ENCODE data around the gene RAB11FIP2.

RAB11FIP2 gene

GRCh38 chr10:118057361-118057760, 10.6 kb upstream of the RAB11FIP2 start:
- no peak for TF ChIP-seq TCF12 (IDR thresholded peaks at IDR 0.05; ENCODE audit: low read depth)
- TF ChIP-seq YY1 (IDR thresholded peaks at IDR 0.05; ENCODE audit: low read depth): no peak
- TF ChIP-seq, protein P1, sequence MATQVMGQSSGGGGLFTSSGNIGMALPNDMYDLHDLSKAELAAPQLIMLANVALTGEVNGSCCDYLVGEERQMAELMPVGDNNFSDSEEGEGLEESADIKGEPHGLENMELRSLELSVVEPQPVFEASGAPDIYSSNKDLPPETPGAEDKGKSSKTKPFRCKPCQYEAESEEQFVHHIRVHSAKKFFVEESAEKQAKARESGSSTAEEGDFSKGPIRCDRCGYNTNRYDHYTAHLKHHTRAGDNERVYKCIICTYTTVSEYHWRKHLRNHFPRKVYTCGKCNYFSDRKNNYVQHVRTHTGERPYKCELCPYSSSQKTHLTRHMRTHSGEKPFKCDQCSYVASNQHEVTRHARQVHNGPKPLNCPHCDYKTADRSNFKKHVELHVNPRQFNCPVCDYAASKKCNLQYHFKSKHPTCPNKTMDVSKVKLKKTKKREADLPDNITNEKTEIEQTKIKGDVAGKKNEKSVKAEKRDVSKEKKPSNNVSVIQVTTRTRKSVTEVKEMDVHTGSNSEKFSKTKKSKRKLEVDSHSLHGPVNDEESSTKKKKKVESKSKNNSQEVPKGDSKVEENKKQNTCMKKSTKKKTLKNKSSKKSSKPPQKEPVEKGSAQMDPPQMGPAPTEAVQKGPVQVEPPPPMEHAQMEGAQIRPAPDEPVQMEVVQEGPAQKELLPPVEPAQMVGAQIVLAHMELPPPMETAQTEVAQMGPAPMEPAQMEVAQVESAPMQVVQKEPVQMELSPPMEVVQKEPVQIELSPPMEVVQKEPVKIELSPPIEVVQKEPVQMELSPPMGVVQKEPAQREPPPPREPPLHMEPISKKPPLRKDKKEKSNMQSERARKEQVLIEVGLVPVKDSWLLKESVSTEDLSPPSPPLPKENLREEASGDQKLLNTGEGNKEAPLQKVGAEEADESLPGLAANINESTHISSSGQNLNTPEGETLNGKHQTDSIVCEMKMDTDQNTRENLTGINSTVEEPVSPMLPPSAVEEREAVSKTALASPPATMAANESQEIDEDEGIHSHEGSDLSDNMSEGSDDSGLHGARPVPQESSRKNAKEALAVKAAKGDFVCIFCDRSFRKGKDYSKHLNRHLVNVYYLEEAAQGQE (IDR thresholded peaks at IDR 0.05; ENCODE audit: low read depth): no peak
- TF ChIP-seq TAF1 (IDR thresholded peaks at IDR 0.05; ENCODE audit: low read depth): no peak
- no peak for TF ChIP-seq ZBTB7A (IDR thresholded peaks at IDR 0.05; ENCODE audit: low read depth)
- TF ChIP-seq TEAD4 (IDR thresholded peaks at IDR 0.05): no peak
- no peak for TF ChIP-seq FOXM1 (IDR thresholded peaks at IDR 0.05; ENCODE audit: borderline replicate concordance, low read depth)

- TF ChIP-seq EP300 (IDR thresholded peaks at IDR 0.05; ENCODE audit: borderline replicate concordance) (no peak), ZBTB7A (IDR thresholded peaks at IDR 0.05; ENCODE audit: low read depth) (no peak), EGR1 (IDR thresholded peaks at IDR 0.05) (no peak), TAF1 (IDR thresholded peaks at IDR 0.05; ENCODE audit: low read depth) (no peak), NFIC (IDR thresholded peaks at IDR 0.05) (no peak), RAD21 (IDR thresholded peaks at IDR 0.05; ENCODE audit: low read depth) (no peak), TEAD4 (IDR thresholded peaks at IDR 0.05) (no peak), CREB1 (IDR thresholded peaks at IDR 0.05; ENCODE audit: low read depth) (no peak), CEBPB (IDR thresholded peaks at IDR 0.05) (no peak), YY1 (IDR thresholded peaks at IDR 0.05; ENCODE audit: low read depth) (no peak), TCF12 (IDR thresholded peaks at IDR 0.05; ENCODE audit: low read depth) (no peak)
- TF ChIP-seq, protein P2, sequence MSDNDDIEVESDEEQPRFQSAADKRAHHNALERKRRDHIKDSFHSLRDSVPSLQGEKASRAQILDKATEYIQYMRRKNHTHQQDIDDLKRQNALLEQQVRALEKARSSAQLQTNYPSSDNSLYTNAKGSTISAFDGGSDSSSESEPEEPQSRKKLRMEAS (IDR thresholded peaks at IDR 0.05): no peak
- TF ChIP-seq, protein P1 (IDR thresholded peaks at IDR 0.05; ENCODE audit: low read depth): no peak
- TF ChIP-seq, protein P3, sequence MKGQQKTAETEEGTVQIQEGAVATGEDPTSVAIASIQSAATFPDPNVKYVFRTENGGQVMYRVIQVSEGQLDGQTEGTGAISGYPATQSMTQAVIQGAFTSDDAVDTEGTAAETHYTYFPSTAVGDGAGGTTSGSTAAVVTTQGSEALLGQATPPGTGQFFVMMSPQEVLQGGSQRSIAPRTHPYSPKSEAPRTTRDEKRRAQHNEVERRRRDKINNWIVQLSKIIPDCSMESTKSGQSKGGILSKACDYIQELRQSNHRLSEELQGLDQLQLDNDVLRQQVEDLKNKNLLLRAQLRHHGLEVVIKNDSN (IDR thresholded peaks at IDR 0.05): no peak
These were observed 7.6 kb upstream of the RAB11FIP2 start for GRCh38 chr10:118054383-118054782.

DNA sequence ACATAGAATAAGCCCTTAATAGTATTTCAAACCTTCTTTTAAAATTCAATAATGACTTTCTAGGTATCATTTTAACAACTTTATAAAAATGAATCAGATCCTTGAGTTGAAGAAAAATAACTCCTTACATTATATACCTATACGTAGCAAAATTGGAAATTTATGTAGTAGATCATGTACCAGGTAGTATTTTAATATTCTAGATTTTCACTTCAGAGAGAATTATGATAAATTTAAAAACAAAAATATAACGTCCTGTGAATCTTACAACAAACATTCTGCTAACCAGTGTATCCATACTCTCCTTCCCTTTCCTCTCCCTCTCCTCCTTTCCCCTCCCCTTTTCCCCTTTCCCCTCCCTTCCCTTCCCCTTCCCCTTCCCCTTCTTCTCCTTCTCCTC, 6.1 kb upstream of the RAB11FIP2 start:
- no peak for TF ChIP-seq RAD21 (IDR thresholded peaks at IDR 0.05; ENCODE audit: low read depth)
- TF ChIP-seq, protein P3 (IDR thresholded peaks at IDR 0.05): no peak
- TF ChIP-seq, protein P1 (IDR thresholded peaks at IDR 0.05; ENCODE audit: low read depth): no peak
- no peak for TF ChIP-seq CREB1 (IDR thresholded peaks at IDR 0.05; ENCODE audit: low read depth)
- TF ChIP-seq CEBPB (IDR thresholded peaks at IDR 0.05): no peak
- no peak for TF ChIP-seq EP300 (IDR thresholded peaks at IDR 0.05; ENCODE audit: borderline replicate concordance)
- no peak for TF ChIP-seq TCF12 (IDR thresholded peaks at IDR 0.05; ENCODE audit: low read depth)
- no peak for TF ChIP-seq FOXM1 (IDR thresholded peaks at IDR 0.05; ENCODE audit: borderline replicate concordance, low read depth)
- TF ChIP-seq YY1 (IDR thresholded peaks at IDR 0.05; ENCODE audit: low read depth): no peak
- TF ChIP-seq ZBTB7A (IDR thresholded peaks at IDR 0.05; ENCODE audit: low read depth): no peak

- TF ChIP-seq TAF1 (IDR thresholded peaks at IDR 0.05; ENCODE audit: low read depth): no peak
- no peak for TF ChIP-seq EP300 (IDR thresholded peaks at IDR 0.05; ENCODE audit: borderline replicate concordance)
- TF ChIP-seq, protein P3 (IDR thresholded peaks at IDR 0.05): no peak
- no peak for TF ChIP-seq NFIC (IDR thresholded peaks at IDR 0.05)
- no peak for TF ChIP-seq ZBTB7A (IDR thresholded peaks at IDR 0.05; ENCODE audit: low read depth)
These were observed 1.1 kb upstream of the RAB11FIP2 start for GRCh38 chr10:118047880-118048279.

Data from Ishikawa (cell line).